B cell (primary cell): Measurements from ENCODE around the gene NADK2.

Source experiments
- EZH2 ChIP-seq: IDR thresholded peaks from 2 replicates; pipeline ENCODE4 v1.6.1; 2012; ENCODE audit warnings: borderline replicate concordance, low read depth, mild to moderate bottlenecking, moderate library complexity, low read length; ENCODE audit not compliant: insufficient read depth, poor library complexity, severe bottlenecking
- TF ChIP-seq, protein P1 (sequence below): fragments of 200-600 bp; IDR thresholded peaks from one replicate; pipeline ENCODE4 v1.8.0; 2022; ENCODE audit warnings: antibody characterized with exemption, mild to moderate bottlenecking

DNA sequence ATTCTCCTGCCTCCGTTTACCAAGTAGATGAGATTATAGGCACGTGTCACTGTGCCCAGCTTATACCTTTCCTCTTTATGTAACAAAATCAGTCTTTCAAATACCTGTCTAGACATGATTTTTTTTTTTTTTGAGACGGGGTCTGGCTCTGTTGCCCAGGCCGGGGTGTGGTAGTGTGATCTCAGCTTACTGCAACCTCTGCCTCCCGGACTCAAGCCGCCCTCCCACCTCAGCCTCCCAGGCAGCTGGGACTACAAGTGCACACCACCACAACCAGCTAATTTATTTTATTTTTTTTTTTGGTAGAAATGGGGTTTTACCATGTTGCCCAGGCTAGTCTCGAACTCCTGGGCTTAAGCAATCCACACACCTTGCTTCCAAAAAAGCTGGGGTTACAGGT, 13.2 kb downstream of the NADK2 start:
- TF ChIP-seq, protein P1, sequence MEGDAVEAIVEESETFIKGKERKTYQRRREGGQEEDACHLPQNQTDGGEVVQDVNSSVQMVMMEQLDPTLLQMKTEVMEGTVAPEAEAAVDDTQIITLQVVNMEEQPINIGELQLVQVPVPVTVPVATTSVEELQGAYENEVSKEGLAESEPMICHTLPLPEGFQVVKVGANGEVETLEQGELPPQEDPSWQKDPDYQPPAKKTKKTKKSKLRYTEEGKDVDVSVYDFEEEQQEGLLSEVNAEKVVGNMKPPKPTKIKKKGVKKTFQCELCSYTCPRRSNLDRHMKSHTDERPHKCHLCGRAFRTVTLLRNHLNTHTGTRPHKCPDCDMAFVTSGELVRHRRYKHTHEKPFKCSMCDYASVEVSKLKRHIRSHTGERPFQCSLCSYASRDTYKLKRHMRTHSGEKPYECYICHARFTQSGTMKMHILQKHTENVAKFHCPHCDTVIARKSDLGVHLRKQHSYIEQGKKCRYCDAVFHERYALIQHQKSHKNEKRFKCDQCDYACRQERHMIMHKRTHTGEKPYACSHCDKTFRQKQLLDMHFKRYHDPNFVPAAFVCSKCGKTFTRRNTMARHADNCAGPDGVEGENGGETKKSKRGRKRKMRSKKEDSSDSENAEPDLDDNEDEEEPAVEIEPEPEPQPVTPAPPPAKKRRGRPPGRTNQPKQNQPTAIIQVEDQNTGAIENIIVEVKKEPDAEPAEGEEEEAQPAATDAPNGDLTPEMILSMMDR = no peak
- no peak for TF ChIP-seq EZH2
